Gastrocnemius medialis (tissue), 4 donors: ENCODE data around the gene RSF1.

Experiments
- CTCF ChIP-seq, 5 experiments: fragments of 450-650 bp in 3 of 5; fragments of 200-600 bp in 2 of 5; sonication (generic) in 2 of 5; IDR thresholded peaks in 4 of 5; conservative IDR thresholded peaks in 1 of 5; 1 replicate in 4 of 5; 2 replicates in 1 of 5; pipeline ENCODE4 v1.5.1; 2016 to 2019; ENCODE audit warnings: antibody characterized with exemption in 5 of 5, mild to moderate bottlenecking in 3 of 5, moderate library complexity in 3 of 5
- POLR2A ChIP-seq, 2 donors: fragments of 450-650 bp; IDR thresholded peaks; one replicate each; pipeline ENCODE4 v1.6.1; 2017; ENCODE audit warnings: antibody characterized with exemption in 2 of 2, mild to moderate bottlenecking in 2 of 2, moderate library complexity in 2 of 2

GRCh38 chr11:77672264-77672663, 148.3 kb downstream of the RSF1 start:
- TF ChIP-seq CTCF (IDR thresholded peaks at IDR 0.05 in 4 of 5, conservative IDR thresholded peaks at IDR 0.05 in 1 of 5), result no peak
- TF ChIP-seq POLR2A (IDR thresholded peaks at IDR 0.05), result no peak
